Choroid plexus epithelial cell (primary cell): ENCODE measurements around the gene CCR3.

ENCODE experiments used
- DNase-seq: peaks from one replicate; pipeline ENCODE4 v3.0.0-alpha.2; 2010; ENCODE audit warnings: low read depth
- H3K4me3 ChIP-seq: 2 replicates; pipeline ENCODE4 v1.5.1; 2011; ENCODE audit warnings: low read depth, mild to moderate bottlenecking, control low read depth, low read length, moderate library complexity
- CTCF ChIP-seq: conservative IDR thresholded peaks from 2 replicates; pipeline ENCODE4 v1.5.1; 2011; ENCODE audit warnings: low read depth, mild to moderate bottlenecking, control low read depth, inconsistent platforms, low read length, moderate library complexity

CCR3 gene

GRCh38 chr3:46296826-46297225, 54.6 kb downstream of the CCR3 start:
- no peak for TF ChIP-seq CTCF
- DNase-seq = no peak

GRCh38 chr3:46297658-46298423, 55.6 kb downstream of the CCR3 start:
- no peak for DNase-seq

More at GRCh38 chr3:46296826-46297225, 54.6 kb downstream of the CCR3 start:
- H3K4me3 ChIP-seq = no peak overlapping the region

GRCh38 chr3:46298871-46299607, 56.8 kb downstream of the CCR3 start:
- DNase-seq = no peak
- no peak overlapping the region for H3K4me3 ChIP-seq
- TF ChIP-seq CTCF = no peak

More at GRCh38 chr3:46297658-46298423, 55.6 kb downstream of the CCR3 start:
- no peak for TF ChIP-seq CTCF
- H3K4me3 ChIP-seq = no peak overlapping the region

- H3K4me3 ChIP-seq = no peak overlapping the region
- no peak for TF ChIP-seq CTCF
- no peak for DNase-seq
These were observed 57.6 kb downstream of the CCR3 start for GRCh38 chr3:46299608-46300460.

- no peak for TF ChIP-seq CTCF
- no peak overlapping the region for H3K4me3 ChIP-seq
- DNase-seq = no peak
These were observed 58.2 kb downstream of the CCR3 start for GRCh38 chr3:46300461-46300789.

GRCh38 chr3:46301122-46301835, 59.0 kb downstream of the CCR3 start:
- no peak for TF ChIP-seq CTCF
- no peak overlapping the region for H3K4me3 ChIP-seq
- no peak for DNase-seq
